Astrocyte of the cerebellum (primary cell): ENCODE results near the gene TUBB2B.
"Not testable (repeated sequence)": the region's sequence is repeated elsewhere in the genome, so short reads cannot be mapped to it uniquely, and the experiment has no call there.

ENCODE experiments used
- DNase-seq: peaks from one replicate; pipeline ENCODE4 v3.0.0-alpha.2; 2011; ENCODE audit warnings: low read depth
- H3K4me3 ChIP-seq: 2 replicates; pipeline ENCODE4 v1.5.1; 2011; ENCODE audit warnings: mild to moderate bottlenecking, low read depth, low read length, moderate library complexity
- in situ Hi-C: cut with HindIII; loops from 2 replicates; pipeline ENCODE4 v1.10.0; 2017; ENCODE audit warnings: low sequenced_read_pairs
- TF ChIP-seq, protein P1 (sequence below): IDR thresholded peaks from 2 replicates; pipeline ENCODE4 v1.5.1; 2012; ENCODE audit warnings: low read length, low read depth, moderate library complexity, mild to moderate bottlenecking; ENCODE audit errors: missing control alignments

The TUBB2B gene

DNA sequence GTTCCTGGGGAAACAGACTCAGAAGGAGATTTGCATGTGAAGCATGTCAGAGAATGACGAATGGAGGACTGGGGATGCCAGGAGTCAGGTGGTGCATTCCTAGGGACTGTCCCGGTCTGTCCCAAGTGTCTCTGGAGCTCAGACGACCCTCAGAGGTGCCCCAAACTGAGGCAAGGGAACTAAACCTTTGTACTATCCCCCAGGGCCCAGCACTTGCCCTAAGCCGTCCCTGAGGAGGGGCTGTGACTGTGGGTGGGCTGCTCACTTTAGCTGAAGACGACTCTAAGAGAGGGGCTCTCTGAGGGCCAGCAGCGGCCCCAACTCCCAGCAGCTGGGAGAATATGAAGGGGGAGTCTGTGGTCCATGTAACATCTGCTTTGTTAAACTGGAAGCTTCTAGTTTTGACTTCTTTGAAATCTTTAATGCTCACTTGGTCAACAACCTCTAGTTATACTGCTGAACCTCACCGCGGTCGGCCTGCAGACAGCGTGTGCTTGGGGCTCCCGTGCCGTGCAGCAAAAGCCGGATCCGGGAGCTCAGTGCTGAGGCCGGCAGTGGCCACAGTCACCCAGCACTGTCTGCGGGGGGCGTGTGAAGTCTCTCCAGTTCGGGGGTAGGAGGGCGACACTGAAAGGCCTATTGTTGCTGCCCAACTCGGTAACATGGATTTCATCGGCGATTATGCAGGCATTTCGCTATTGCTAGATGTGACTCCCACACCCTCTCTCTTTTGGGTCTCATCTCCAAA lies 34.2 kb downstream of the TUBB2B start:
- TF ChIP-seq, protein P1, sequence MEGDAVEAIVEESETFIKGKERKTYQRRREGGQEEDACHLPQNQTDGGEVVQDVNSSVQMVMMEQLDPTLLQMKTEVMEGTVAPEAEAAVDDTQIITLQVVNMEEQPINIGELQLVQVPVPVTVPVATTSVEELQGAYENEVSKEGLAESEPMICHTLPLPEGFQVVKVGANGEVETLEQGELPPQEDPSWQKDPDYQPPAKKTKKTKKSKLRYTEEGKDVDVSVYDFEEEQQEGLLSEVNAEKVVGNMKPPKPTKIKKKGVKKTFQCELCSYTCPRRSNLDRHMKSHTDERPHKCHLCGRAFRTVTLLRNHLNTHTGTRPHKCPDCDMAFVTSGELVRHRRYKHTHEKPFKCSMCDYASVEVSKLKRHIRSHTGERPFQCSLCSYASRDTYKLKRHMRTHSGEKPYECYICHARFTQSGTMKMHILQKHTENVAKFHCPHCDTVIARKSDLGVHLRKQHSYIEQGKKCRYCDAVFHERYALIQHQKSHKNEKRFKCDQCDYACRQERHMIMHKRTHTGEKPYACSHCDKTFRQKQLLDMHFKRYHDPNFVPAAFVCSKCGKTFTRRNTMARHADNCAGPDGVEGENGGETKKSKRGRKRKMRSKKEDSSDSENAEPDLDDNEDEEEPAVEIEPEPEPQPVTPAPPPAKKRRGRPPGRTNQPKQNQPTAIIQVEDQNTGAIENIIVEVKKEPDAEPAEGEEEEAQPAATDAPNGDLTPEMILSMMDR, result no peak
- in situ Hi-C loops, result no loop called here
- no peak overlapping the region for H3K4me3 ChIP-seq
- DNase-seq, result no peak

DNA sequence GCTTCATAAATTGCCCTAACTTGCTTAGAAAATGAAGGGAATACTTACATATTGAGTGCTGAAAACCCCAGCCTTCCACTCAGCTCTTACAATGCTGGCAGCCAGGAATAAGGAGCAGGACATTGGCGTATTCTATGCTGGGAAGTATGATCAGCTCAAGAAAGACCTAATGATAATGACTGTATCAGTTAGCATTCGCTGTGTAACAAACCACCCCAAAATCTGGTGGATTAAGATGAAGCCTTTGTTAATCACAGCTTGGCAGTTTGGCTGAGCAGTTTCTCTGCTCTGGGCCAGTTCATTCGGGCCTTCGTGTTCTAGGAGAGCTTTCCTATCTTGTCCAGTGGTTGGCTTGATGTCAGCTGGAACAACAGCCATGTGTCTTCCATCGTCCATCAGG lies 36.7 kb downstream of the TUBB2B start:
- H3K4me3 ChIP-seq, result no peak overlapping the region
- TF ChIP-seq, protein P1, result no peak
- in situ Hi-C loops, result no loop called here
- DNase-seq, result no peak

- no peak overlapping the region for H3K4me3 ChIP-seq
- in situ Hi-C loops, result no loop called here
- TF ChIP-seq, protein P1, result no peak
- no peak for DNase-seq
Measured at GRCh38 chr6:3190056-3190455, 37.4 kb downstream of the TUBB2B start.

DNA sequence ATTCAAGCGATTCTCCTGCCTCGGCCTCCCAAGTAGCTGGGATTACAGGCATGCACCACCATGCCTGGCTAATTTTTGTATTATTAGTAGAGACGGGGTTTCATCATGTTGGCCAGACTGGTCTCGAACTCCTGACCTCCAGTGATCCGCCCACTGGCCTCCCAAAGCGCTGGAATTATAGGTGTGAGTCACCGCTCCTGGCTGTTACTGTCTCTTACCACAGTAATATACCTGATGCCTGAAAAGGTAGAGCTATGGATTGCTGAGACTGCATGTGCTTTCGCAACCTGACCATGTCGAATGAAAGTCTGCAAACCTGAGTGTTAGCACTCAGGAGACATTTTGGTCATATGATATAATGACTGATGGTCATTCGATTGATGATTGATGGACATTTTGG lies 38.3 kb downstream of the TUBB2B start:
- DNase-seq, in situ Hi-C loops: not testable (repeated sequence)

GRCh38 chr6:3188262-3188661 lies 39.2 kb downstream of the TUBB2B start:
- no peak for DNase-seq
- TF ChIP-seq, protein P1, result no peak
- H3K4me3 ChIP-seq, result no peak overlapping the region
- in situ Hi-C loops, result no loop called here

More for the DNA sequence above, 38.3 kb downstream of the TUBB2B start:
- not testable (repeated sequence) for H3K4me3 ChIP-seq

DNA sequence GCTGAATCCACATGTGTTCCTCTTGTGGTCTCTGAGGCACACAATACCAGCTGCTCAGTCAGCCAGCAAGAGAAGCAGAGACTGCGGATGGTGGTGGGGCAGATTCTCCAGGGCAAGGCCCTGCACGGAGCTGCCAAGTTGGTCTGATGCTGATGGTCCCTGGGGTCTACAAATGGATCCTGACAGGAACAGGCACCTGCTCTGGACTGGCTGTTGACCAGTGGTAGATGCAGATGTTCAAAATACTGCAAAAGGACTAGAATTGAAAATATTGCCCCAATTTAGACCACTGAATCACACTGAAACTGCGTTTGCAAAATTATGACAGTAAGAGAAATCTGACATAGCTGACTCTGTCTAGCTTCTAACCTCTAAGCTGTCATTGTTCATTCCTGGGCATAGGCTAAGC lies 40.5 kb downstream of the TUBB2B start:
- no peak for DNase-seq
- no peak overlapping the region for H3K4me3 ChIP-seq
- in situ Hi-C loops, result no loop called here
- TF ChIP-seq, protein P1, result no peak

GRCh38 chr6:3183066-3183465 lies 44.4 kb downstream of the TUBB2B start:
- no peak overlapping the region for H3K4me3 ChIP-seq
- in situ Hi-C loops, result no loop called here
- DNase-seq, result no peak
- TF ChIP-seq, protein P1, result no peak
